ENCODE data around the gene SMARCC2. TPM values are rescaled to one million over a fixed set of nuclear protein-coding genes. Genes with fewer than 3 reads are reported as not detected.

Gene SMARCC2
- total RNA-seq, 1 experiment from 2014 or later, result 38.4 TPM

DNA sequence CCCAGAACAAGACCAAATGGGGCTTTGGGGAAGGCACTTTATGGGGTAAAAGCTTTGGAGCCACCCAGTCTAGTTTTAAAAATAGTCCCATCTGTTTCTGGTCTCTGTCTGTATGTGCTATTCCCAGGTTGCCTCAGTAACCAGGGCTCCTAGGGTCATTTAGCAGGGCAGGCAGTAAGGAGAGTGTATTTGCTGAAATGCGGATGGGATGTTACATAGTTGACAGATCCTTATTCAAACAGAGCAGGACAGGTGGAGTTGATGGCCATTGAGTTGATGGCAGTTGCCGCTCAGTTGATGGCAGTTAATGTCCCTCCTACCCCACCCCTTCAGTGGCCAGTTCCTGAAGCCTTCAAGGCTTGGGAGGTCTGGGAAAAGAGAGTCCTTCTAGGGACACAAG is 66.6 kb downstream of the SMARCC2 start:
- H3K36me3 ChIP-seq (ENCODE audit: low read depth, low read length), result no peaks in the 10 kb centered on the region; the same call in 1 of the 2 replicates
- intact Hi-C loops (cut with micrococcal nuclease), result no loop called here
- H3K9me3 ChIP-seq (ENCODE audit: low read length), result no peaks in the 10 kb centered on the region
- ChIA-PET CTCF (interaction anchor here (0.5 kb wide), 1 partner anchor 68 kb away, joined by 4 read pairs; no protein-coding TSS in a partner anchor), POLR2A (ENCODE audit: unreplicated experiment) (no interaction called here)
- H2AFZ ChIP-seq (ENCODE audit: low read length), result no peak overlapping the region
- H3K4me3 ChIP-seq (ENCODE audit: low read length), result no peak overlapping the region
- ATAC-seq (no peak), DNase-seq (no peak)
- H3K9me2 ChIP-seq (replicated peaks; ENCODE audit: low read length), result no peaks in the 10 kb centered on the region
- no peak overlapping the region for H3K9ac ChIP-seq (ENCODE audit: low read length)
- H3F3A ChIP-seq (ENCODE audit: low read length, unreplicated experiment), result no peaks in the 10 kb centered on the region
- H3K79me2 ChIP-seq (ENCODE audit: low read length), result peaks cover 22% of the 10 kb centered on the region
- BruUV-seq (replicated peaks), result no TSS peak
- H3K27me3 ChIP-seq (ENCODE audit: low read length), result no peaks in the 10 kb centered on the region
- TF ChIP-seq EZH2 (IDR thresholded peaks at IDR 0.05; ENCODE audit: low read length, unreplicated experiment) (no peak), EZH2phosphoT487 (IDR thresholded peaks at IDR 0.05; ENCODE audit: borderline replicate concordance, low read length) (no peak)
- TF ChIP-seq, protein P1, sequence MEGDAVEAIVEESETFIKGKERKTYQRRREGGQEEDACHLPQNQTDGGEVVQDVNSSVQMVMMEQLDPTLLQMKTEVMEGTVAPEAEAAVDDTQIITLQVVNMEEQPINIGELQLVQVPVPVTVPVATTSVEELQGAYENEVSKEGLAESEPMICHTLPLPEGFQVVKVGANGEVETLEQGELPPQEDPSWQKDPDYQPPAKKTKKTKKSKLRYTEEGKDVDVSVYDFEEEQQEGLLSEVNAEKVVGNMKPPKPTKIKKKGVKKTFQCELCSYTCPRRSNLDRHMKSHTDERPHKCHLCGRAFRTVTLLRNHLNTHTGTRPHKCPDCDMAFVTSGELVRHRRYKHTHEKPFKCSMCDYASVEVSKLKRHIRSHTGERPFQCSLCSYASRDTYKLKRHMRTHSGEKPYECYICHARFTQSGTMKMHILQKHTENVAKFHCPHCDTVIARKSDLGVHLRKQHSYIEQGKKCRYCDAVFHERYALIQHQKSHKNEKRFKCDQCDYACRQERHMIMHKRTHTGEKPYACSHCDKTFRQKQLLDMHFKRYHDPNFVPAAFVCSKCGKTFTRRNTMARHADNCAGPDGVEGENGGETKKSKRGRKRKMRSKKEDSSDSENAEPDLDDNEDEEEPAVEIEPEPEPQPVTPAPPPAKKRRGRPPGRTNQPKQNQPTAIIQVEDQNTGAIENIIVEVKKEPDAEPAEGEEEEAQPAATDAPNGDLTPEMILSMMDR (conservative IDR thresholded peaks at IDR 0.05; ENCODE audit: low read depth, low read length), result no peak
- H3K4me1 ChIP-seq (ENCODE audit: insufficient read depth, low read length), result peaks cover 41% of the 10 kb centered on the region
- H3K4me2 ChIP-seq (ENCODE audit: low read length), result no peak overlapping the region
- no peaks in the 10 kb centered on the region for H4K20me1 ChIP-seq (ENCODE audit: low read length)
- no peak overlapping the region for H3K27ac ChIP-seq (ENCODE audit: low read length)

- no TSS peak for BruUV-seq (replicated peaks)
- Histone ChIP-seq H3K4me1 (ENCODE audit: insufficient read depth, low read length) (peaks cover 28% of the 10 kb centered on the region), H3K36me3 (ENCODE audit: low read depth, low read length) (peaks cover 4% of the 10 kb centered on the region), H3K4me3 (ENCODE audit: low read length) (no peak overlapping the region), H3K27me3 (ENCODE audit: low read length) (no peaks in the 10 kb centered on the region), H3F3A (ENCODE audit: low read length, unreplicated experiment) (peaks cover 8% of the 10 kb centered on the region), H3K27ac (ENCODE audit: low read length) (no peak overlapping the region), H3K4me2 (ENCODE audit: low read length) (no peak overlapping the region), H3K9me3 (ENCODE audit: low read length) (no peaks in the 10 kb centered on the region), H3K79me2 (ENCODE audit: low read length) (peaks cover 32% of the 10 kb centered on the region), H3K9me2 (replicated peaks; ENCODE audit: low read length) (no peaks in the 10 kb centered on the region), H4K20me1 (ENCODE audit: low read length) (no peaks in the 10 kb centered on the region), H3K9ac (ENCODE audit: low read length) (no peak overlapping the region), H2AFZ (ENCODE audit: low read length) (no peak overlapping the region)
- intact Hi-C loops (cut with micrococcal nuclease), result no loop called here
- DNase-seq (no peak), ATAC-seq (no peak)
- TF ChIP-seq EZH2phosphoT487 (IDR thresholded peaks at IDR 0.05; ENCODE audit: borderline replicate concordance, low read length), result no peak
- no peak for TF ChIP-seq EZH2 (IDR thresholded peaks at IDR 0.05; ENCODE audit: low read length, unreplicated experiment)
- TF ChIP-seq, protein P1 (conservative IDR thresholded peaks at IDR 0.05; ENCODE audit: low read depth, low read length), result no peak
- ChIA-PET POLR2A (ENCODE audit: unreplicated experiment) (no interaction called here), CTCF (no interaction called here)
Observed at GRCh38 chr12:56121204-56121870, 67.9 kb downstream of the SMARCC2 start.

DNA sequence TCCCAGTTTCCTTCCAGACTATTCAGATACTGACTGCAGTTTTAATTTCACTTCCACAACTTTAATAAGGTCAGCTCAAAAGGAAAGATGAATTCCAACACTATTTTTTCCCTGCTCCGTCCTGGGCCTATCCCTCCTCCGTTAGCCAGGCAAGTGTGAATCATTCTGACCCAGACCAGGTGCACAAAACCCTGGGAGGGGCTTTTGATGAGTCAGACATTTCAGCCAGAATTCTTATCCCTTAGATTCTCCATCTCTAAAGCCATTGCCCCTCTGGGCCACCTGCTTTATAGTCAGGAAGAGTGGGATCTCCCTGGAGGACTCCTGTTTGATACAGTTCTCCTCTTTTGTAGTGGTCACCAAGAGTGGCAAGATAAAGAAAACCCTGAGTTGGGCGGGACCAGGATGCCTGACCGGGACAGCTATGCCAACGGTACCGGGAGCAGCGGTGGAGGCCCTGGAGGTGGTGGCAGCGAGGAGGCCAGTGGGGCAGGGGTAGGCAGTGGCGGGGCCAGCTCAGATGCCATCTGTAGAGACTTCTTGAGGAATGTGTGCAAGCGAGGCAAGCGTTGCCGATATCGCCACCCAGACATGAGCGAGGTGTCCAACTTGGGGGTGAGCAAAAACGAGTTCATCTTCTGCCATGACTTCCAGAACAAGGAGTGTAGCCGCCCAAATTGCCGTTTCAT is 69.0 kb downstream of the SMARCC2 start:
- intact Hi-C loops (cut with micrococcal nuclease), result no loop called here
- no TSS peak for BruUV-seq (replicated peaks)
- DNase-seq (peak; percentile 73), ATAC-seq (no peak)
- CTCF ChIA-PET, result interaction anchor here (0.5 to 2.9 kb wide), 5 partner anchors 8 to 327 kb away, joined by 3 to 37 read pairs (median 7); partner anchors contain the start of genes ESYT1 and SMARCC2
- Histone ChIP-seq H4K20me1 (ENCODE audit: low read length) (no peaks in the 10 kb centered on the region), H3K27me3 (ENCODE audit: low read length) (no peaks in the 10 kb centered on the region), H3F3A (ENCODE audit: low read length, unreplicated experiment) (peaks cover 8% of the 10 kb centered on the region), H3K4me1 (ENCODE audit: insufficient read depth, low read length) (peaks cover 29% of the 10 kb centered on the region), H3K9ac (ENCODE audit: low read length) (peak overlapping the region; percentile 78), H3K27ac (ENCODE audit: low read length) (peak overlapping the region; percentile 27), H3K36me3 (ENCODE audit: low read depth, low read length) (peaks cover 4% of the 10 kb centered on the region), H3K9me3 (ENCODE audit: low read length) (no peaks in the 10 kb centered on the region), H3K79me2 (ENCODE audit: low read length) (peaks cover 33% of the 10 kb centered on the region), H3K4me2 (ENCODE audit: low read length) (peak overlapping the region; percentile 94), H2AFZ (ENCODE audit: low read length) (no peak overlapping the region; the same call in 1 of the 2 replicates), H3K9me2 (replicated peaks; ENCODE audit: low read length) (no peaks in the 10 kb centered on the region), H3K4me3 (ENCODE audit: low read length) (peak overlapping the region; percentile 96)
- POLR2A ChIA-PET (ENCODE audit: unreplicated experiment), result no interaction called here
- no peak for TF ChIP-seq EZH2 (IDR thresholded peaks at IDR 0.05; ENCODE audit: low read length, unreplicated experiment)
- TF ChIP-seq, protein P1 (conservative IDR thresholded peaks at IDR 0.05; ENCODE audit: low read depth, low read length), result no peak
- no peak for TF ChIP-seq EZH2phosphoT487 (IDR thresholded peaks at IDR 0.05; ENCODE audit: borderline replicate concordance, low read length)
